ENCODE measurements around the gene EXT2.

EXT2 gene

GRCh38 chr11:44270403-44271273 lies 175.2 kb downstream of the EXT2 start:
- no peak for DNase-seq

GRCh38 chr11:44271286-44271685 lies 175.8 kb downstream of the EXT2 start:
- DNase-seq: no peak

- no peak for DNase-seq
These were observed 178.9 kb downstream of the EXT2 start for GRCh38 chr11:44274404-44274803.

- DNase-seq: no peak
These were observed 179.8 kb downstream of the EXT2 start for GRCh38 chr11:44275241-44275640.

GRCh38 chr11:44275961-44276550 lies 180.6 kb downstream of the EXT2 start:
- no peak for DNase-seq

- DNase-seq: no peak
These were observed 182.0 kb downstream of the EXT2 start for GRCh38 chr11:44277196-44278090.

- no peak for DNase-seq
These were observed 184.0 kb downstream of the EXT2 start for GRCh38 chr11:44279483-44279882.

GRCh38 chr11:44280257-44280656 lies 184.8 kb downstream of the EXT2 start:
- DNase-seq: no peak

- no peak for DNase-seq
These were observed 185.7 kb downstream of the EXT2 start for GRCh38 chr11:44281151-44281550.

GRCh38 chr11:44282620-44283019 lies 187.1 kb downstream of the EXT2 start:
- no peak for DNase-seq

GRCh38 chr11:44285756-44286155 lies 190.3 kb downstream of the EXT2 start:
- DNase-seq: no peak

GRCh38 chr11:44286268-44286880 lies 190.9 kb downstream of the EXT2 start:
- peak; percentile 55 for DNase-seq

GRCh38 chr11:44286911-44287310 lies 191.4 kb downstream of the EXT2 start:
- DNase-seq: no peak

- DNase-seq: no peak
These were observed 192.7 kb downstream of the EXT2 start for GRCh38 chr11:44288133-44288526.

- DNase-seq: no peak
These were observed 194.7 kb downstream of the EXT2 start for GRCh38 chr11:44290208-44290607.
